GM23338 (cell line): ENCODE data around the gene LRRC2. TPM values are rescaled to one million over a fixed set of nuclear protein-coding genes. Genes with fewer than 3 reads are reported as not detected.

Experiments
- ATAC-seq: fragments of 200-7000 bp; cut with Tn5 transposase; 3 replicates; pipeline ENCODE4 v1.9.1; 2020
- DNase-seq: peaks from one replicate; pipeline ENCODE4 v3.0.0-alpha.2; 2015; ENCODE audit warnings: low spot score
- H2AFZ ChIP-seq: fragments of 200-600 bp; sonication (generic); 2 replicates; pipeline ENCODE4 v1.8.0; 2016; ENCODE audit warnings: antibody characterized with exemption, mild to moderate bottlenecking, moderate library complexity
- H3F3A ChIP-seq: fragments of 200-600 bp; sonication (generic); replicated peaks from 2 replicates; pipeline ENCODE4 v1.8.0; 2017; ENCODE audit warnings: antibody characterized with exemption, mixed run types, low read depth
- H3K27ac ChIP-seq: fragments of 200-600 bp; sonication (generic); 2 replicates; pipeline ENCODE4 v1.6.1; 2016; ENCODE audit warnings: low read depth
- H3K27me3 ChIP-seq: fragments of 200-600 bp; sonication (generic); 2 replicates; pipeline ENCODE4 v1.8.0; 2016; ENCODE audit warnings: mild to moderate bottlenecking, mixed run types, moderate library complexity; ENCODE audit not compliant: insufficient read depth
- H3K36me3 ChIP-seq: fragments of 200-600 bp; sonication (generic); 2 replicates; pipeline ENCODE4 v1.8.0; 2016; ENCODE audit warnings: mild to moderate bottlenecking; ENCODE audit not compliant: insufficient read depth
- H3K4me1 ChIP-seq: fragments of 200-600 bp; sonication (generic); 2 replicates; pipeline ENCODE4 v1.8.0; 2016; ENCODE audit warnings: mild to moderate bottlenecking, moderate library complexity; ENCODE audit not compliant: insufficient read depth
- H3K4me2 ChIP-seq: fragments of 200-600 bp; sonication (generic); 2 replicates; pipeline ENCODE4 v1.7.1; 2017; ENCODE audit warnings: mixed run types
- H3K4me3 ChIP-seq: fragments of 200-600 bp; sonication (generic); 2 replicates; pipeline ENCODE4 v1.6.1; 2016; ENCODE audit warnings: mixed run types
- H3K79me2 ChIP-seq: fragments of 200-600 bp; sonication (generic); replicated peaks from 2 replicates; pipeline ENCODE4 v1.8.0; 2017; ENCODE audit warnings: mild to moderate bottlenecking; ENCODE audit not compliant: insufficient read depth
- H3K9me2 ChIP-seq: fragments of 200-600 bp; sonication (generic); 2 replicates; pipeline ENCODE4 v1.8.0; 2017; ENCODE audit not compliant: insufficient read depth
- H4K20me1 ChIP-seq: fragments of 200-600 bp; sonication (generic); replicated peaks from 2 replicates; pipeline ENCODE4 v1.8.0; 2017; ENCODE audit warnings: mild to moderate bottlenecking; ENCODE audit not compliant: insufficient read depth
- H3K27ac Mint-ChIP-seq: 2 replicates; pipeline ENCODE4 v1.8.0; 2020; ENCODE audit warnings: inconsistent platforms, mild to moderate bottlenecking, moderate library complexity, mixed read lengths
- H3K27me3 Mint-ChIP-seq: 3 replicates; pipeline ENCODE4 v1.8.0; 2022; ENCODE audit warnings: low read depth, mild to moderate bottlenecking, moderate library complexity, mixed read lengths, inconsistent platforms; ENCODE audit not compliant: insufficient read depth, poor library complexity
- H3K36me3 Mint-ChIP-seq: 3 replicates; pipeline ENCODE4 v1.8.0; 2021; ENCODE audit warnings: low read depth, mild to moderate bottlenecking, inconsistent platforms, moderate library complexity, mixed read lengths
- H3K4me1 Mint-ChIP-seq: 3 replicates; pipeline ENCODE4 v1.8.0; 2020; ENCODE audit warnings: mild to moderate bottlenecking, inconsistent platforms, mixed read lengths
- H3K4me3 Mint-ChIP-seq: 3 replicates; pipeline ENCODE4 v1.8.0; 2021; ENCODE audit warnings: moderate library complexity, mild to moderate bottlenecking, inconsistent platforms, mixed read lengths
- H3K9me3 Mint-ChIP-seq: 3 replicates; pipeline ENCODE4 v1.8.0; 2020; ENCODE audit warnings: moderate library complexity, mild to moderate bottlenecking, inconsistent platforms, mixed read lengths
- CREB1 ChIP-seq: fragments of 250-450 bp; sonication (Bioruptor Pico); IDR thresholded peaks from 2 replicates; pipeline ENCODE4 v1.5.0; 2020; ENCODE audit warnings: low read depth, mild to moderate bottlenecking, moderate library complexity
- POLR2AphosphoS5 ChIP-seq: IDR thresholded peaks from 2 replicates; pipeline ENCODE4 v1.6.1; 2016; ENCODE audit warnings: antibody characterized with exemption, low read depth
- ZNF331 ChIP-seq: fragments of 250-450 bp; sonication (Bioruptor Pico); IDR thresholded peaks from 2 replicates; pipeline ENCODE4 v1.5.0; 2020; ENCODE audit warnings: low read depth, mild to moderate bottlenecking, moderate library complexity
- polyA plus RNA-seq: library from polyadenylated mRNA; unstranded; fragments of >200 nt; fragmentation: Nextera tagmentation; extraction: Ambion mirVana; gene quantifications from 2 replicates; pipeline ENCODE4 v1.2.1, GENCODE V29; 2016
- total RNA-seq: library from RNA; depleted of rRNA; stranded (reverse); fragments of >200 nt; shearing (Covaris generic); gene quantifications from 2 replicates; pipeline ENCODE4 v1.2.3, GENCODE V29; 2014
- TF ChIP-seq, protein P1 (sequence below): IDR thresholded peaks from one replicate; pipeline ENCODE4 v1.6.1; 2018; ENCODE audit warnings: antibody characterized with exemption; ENCODE audit not compliant: unreplicated experiment
- TF ChIP-seq, protein P2 (sequence below): fragments of 250-450 bp; sonication (Bioruptor Pico); IDR thresholded peaks from 2 replicates; pipeline ENCODE4 v1.5.0; 2020; ENCODE audit warnings: mild to moderate bottlenecking, moderate library complexity
- TF ChIP-seq, protein P3 (sequence below), 2 experiments: fragments of 200-600 bp in 1 of 2; sonication (generic) in 1 of 2; conservative IDR thresholded peaks; 2 replicates each; pipeline versions ENCODE4 v1.5.1 to v1.6.1; 2016 to 2017; ENCODE audit warnings: antibody characterized with exemption in 2 of 2, low read depth in 2 of 2, mild to moderate bottlenecking in 2 of 2, moderate library complexity in 1 of 2
- TF ChIP-seq, protein P4 (sequence below): IDR thresholded peaks from 2 replicates; pipeline ENCODE4 v1.6.1; 2016; ENCODE audit warnings: antibody characterized with exemption

LRRC2 gene
- total and polyA plus RNA-seq, 2 experiments from 2014 or later, result 6.5 to 7.1 TPM

DNA sequence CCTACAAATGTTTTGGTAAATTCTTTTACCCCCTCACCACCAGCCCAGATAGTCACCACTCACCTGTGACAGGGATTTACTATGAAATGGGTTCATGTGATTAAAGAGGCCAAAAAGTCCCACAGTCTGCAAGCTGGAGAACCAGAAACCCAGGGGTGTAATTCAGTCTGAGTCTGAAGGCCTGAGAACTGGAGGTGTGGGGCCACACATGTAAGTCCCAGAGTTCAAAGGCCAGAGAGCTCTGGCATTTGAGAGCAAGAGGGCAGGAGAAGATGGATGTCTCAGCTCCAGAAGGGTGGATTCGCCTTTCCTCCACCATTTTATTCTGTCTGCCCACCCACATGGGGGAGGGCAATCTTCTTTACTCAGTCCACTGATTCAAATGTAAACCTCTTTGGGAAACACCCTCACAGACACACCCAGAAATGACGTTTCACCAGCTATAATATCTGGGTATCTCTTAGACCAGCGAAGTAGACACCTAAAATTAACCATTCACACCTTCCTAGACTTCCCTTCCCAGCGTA lies 56.4 kb downstream of the LRRC2 start:
- peaks cover 24% of the 10 kb centered on the region for H3K4me1 Mint-ChIP-seq
- no peaks in the 10 kb centered on the region; the same call in 2 of the 3 replicates for H3K36me3 Mint-ChIP-seq
- Histone ChIP-seq H3K4me1 (peaks cover 24% of the 10 kb centered on the region), H4K20me1 (no peaks in the 10 kb centered on the region), H3K4me2 (no peak overlapping the region), H3K27me3 (no peaks in the 10 kb centered on the region), H3K4me3 (no peak overlapping the region), H3K27ac (no peak overlapping the region), H3K79me2 (no peaks in the 10 kb centered on the region), H3K36me3 (no peaks in the 10 kb centered on the region), H3F3A (peaks cover 8% of the 10 kb centered on the region; the same call in 1 of the 2 replicates), H2AFZ (peak overlapping the region; percentile 60; the same call in 1 of the 2 replicates), H3K9me2 (no peaks in the 10 kb centered on the region; the same call in 1 of the 2 replicates)
- no peak overlapping the region for H3K4me3 Mint-ChIP-seq
- no peak overlapping the region for H3K27ac Mint-ChIP-seq
- TF ChIP-seq, protein P1, sequence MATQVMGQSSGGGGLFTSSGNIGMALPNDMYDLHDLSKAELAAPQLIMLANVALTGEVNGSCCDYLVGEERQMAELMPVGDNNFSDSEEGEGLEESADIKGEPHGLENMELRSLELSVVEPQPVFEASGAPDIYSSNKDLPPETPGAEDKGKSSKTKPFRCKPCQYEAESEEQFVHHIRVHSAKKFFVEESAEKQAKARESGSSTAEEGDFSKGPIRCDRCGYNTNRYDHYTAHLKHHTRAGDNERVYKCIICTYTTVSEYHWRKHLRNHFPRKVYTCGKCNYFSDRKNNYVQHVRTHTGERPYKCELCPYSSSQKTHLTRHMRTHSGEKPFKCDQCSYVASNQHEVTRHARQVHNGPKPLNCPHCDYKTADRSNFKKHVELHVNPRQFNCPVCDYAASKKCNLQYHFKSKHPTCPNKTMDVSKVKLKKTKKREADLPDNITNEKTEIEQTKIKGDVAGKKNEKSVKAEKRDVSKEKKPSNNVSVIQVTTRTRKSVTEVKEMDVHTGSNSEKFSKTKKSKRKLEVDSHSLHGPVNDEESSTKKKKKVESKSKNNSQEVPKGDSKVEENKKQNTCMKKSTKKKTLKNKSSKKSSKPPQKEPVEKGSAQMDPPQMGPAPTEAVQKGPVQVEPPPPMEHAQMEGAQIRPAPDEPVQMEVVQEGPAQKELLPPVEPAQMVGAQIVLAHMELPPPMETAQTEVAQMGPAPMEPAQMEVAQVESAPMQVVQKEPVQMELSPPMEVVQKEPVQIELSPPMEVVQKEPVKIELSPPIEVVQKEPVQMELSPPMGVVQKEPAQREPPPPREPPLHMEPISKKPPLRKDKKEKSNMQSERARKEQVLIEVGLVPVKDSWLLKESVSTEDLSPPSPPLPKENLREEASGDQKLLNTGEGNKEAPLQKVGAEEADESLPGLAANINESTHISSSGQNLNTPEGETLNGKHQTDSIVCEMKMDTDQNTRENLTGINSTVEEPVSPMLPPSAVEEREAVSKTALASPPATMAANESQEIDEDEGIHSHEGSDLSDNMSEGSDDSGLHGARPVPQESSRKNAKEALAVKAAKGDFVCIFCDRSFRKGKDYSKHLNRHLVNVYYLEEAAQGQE, result no peak
- TF ChIP-seq, protein P2, sequence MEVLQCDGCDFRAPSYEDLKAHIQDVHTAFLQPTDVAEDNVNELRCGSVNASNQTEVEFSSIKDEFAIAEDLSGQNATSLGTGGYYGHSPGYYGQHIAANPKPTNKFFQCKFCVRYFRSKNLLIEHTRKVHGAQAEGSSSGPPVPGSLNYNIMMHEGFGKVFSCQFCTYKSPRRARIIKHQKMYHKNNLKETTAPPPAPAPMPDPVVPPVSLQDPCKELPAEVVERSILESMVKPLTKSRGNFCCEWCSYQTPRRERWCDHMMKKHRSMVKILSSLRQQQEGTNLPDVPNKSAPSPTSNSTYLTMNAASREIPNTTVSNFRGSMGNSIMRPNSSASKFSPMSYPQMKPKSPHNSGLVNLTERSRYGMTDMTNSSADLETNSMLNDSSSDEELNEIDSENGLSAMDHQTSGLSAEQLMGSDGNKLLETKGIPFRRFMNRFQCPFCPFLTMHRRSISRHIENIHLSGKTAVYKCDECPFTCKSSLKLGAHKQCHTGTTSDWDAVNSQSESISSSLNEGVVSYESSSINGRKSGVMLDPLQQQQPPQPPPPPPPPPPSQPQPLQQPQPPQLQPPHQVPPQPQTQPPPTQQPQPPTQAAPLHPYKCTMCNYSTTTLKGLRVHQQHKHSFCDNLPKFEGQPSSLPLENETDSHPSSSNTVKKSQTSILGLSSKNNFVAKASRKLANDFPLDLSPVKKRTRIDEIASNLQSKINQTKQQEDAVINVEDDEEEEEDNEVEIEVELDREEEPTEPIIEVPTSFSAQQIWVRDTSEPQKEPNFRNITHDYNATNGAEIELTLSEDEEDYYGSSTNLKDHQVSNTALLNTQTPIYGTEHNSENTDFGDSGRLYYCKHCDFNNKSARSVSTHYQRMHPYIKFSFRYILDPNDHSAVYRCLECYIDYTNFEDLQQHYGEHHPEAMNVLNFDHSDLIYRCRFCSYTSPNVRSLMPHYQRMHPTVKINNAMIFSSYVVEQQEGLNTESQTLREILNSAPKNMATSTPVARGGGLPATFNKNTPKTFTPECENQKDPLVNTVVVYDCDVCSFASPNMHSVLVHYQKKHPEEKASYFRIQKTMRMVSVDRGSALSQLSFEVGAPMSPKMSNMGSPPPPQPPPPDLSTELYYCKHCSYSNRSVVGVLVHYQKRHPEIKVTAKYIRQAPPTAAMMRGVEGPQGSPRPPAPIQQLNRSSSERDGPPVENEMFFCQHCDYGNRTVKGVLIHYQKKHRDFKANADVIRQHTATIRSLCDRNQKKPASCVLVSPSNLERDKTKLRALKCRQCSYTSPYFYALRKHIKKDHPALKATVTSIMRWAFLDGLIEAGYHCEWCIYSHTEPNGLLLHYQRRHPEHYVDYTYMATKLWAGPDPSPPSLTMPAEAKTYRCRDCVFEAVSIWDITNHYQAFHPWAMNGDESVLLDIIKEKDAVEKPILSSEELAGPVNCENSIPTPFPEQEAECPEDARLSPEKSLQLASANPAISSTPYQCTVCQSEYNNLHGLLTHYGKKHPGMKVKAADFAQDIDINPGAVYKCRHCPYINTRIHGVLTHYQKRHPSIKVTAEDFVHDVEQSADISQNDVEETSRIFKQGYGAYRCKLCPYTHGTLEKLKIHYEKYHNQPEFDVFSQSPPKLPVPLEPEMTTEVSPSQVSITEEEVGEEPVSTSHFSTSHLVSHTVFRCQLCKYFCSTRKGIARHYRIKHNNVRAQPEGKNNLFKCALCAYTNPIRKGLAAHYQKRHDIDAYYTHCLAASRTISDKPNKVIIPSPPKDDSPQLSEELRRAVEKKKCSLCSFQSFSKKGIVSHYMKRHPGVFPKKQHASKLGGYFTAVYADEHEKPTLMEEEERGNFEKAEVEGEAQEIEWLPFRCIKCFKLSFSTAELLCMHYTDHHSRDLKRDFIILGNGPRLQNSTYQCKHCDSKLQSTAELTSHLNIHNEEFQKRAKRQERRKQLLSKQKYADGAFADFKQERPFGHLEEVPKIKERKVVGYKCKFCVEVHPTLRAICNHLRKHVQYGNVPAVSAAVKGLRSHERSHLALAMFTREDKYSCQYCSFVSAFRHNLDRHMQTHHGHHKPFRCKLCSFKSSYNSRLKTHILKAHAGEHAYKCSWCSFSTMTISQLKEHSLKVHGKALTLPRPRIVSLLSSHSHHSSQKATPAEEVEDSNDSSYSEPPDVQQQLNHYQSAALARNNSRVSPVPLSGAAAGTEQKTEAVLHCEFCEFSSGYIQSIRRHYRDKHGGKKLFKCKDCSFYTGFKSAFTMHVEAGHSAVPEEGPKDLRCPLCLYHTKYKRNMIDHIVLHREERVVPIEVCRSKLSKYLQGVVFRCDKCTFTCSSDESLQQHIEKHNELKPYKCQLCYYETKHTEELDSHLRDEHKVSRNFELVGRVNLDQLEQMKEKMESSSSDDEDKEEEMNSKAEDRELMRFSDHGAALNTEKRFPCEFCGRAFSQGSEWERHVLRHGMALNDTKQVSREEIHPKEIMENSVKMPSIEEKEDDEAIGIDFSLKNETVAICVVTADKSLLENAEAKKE, result no peak
- TF ChIP-seq, protein P3, sequence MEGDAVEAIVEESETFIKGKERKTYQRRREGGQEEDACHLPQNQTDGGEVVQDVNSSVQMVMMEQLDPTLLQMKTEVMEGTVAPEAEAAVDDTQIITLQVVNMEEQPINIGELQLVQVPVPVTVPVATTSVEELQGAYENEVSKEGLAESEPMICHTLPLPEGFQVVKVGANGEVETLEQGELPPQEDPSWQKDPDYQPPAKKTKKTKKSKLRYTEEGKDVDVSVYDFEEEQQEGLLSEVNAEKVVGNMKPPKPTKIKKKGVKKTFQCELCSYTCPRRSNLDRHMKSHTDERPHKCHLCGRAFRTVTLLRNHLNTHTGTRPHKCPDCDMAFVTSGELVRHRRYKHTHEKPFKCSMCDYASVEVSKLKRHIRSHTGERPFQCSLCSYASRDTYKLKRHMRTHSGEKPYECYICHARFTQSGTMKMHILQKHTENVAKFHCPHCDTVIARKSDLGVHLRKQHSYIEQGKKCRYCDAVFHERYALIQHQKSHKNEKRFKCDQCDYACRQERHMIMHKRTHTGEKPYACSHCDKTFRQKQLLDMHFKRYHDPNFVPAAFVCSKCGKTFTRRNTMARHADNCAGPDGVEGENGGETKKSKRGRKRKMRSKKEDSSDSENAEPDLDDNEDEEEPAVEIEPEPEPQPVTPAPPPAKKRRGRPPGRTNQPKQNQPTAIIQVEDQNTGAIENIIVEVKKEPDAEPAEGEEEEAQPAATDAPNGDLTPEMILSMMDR (conservative IDR thresholded peaks at IDR 0.05; ENCODE audit: low read depth in 2 of 2), result no peak
- TF ChIP-seq, protein P4, sequence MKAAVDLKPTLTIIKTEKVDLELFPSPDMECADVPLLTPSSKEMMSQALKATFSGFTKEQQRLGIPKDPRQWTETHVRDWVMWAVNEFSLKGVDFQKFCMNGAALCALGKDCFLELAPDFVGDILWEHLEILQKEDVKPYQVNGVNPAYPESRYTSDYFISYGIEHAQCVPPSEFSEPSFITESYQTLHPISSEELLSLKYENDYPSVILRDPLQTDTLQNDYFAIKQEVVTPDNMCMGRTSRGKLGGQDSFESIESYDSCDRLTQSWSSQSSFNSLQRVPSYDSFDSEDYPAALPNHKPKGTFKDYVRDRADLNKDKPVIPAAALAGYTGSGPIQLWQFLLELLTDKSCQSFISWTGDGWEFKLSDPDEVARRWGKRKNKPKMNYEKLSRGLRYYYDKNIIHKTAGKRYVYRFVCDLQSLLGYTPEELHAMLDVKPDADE, result no peak
- TF ChIP-seq POLR2AphosphoS5 (no peak), CREB1 (no peak), ZNF331 (CRISPR knock-in tag) (no peak)
- H3K9me3 Mint-ChIP-seq, result no peaks in the 10 kb centered on the region
- ATAC-seq, result no peak
- H3K27me3 Mint-ChIP-seq, result peaks cover 17% of the 10 kb centered on the region
- no peak for DNase-seq
